Measurements from ENCODE around the gene ST6GALNAC3.

Gene ST6GALNAC3

GRCh38 chr1:76408303-76408702, 333.8 kb downstream of the ST6GALNAC3 start:
- no peak overlapping the region for H3K4me2 ChIP-seq (ENCODE audit: low read length)
- H3K4me1 ChIP-seq (ENCODE audit: control insufficient read depth, low read length) = no peaks in the 10 kb centered on the region
- no peak overlapping the region for H3K4me3 ChIP-seq (ENCODE audit: low read length)
- no peaks in the 10 kb centered on the region for H3F3A ChIP-seq (ENCODE audit: control insufficient read depth, insufficient read depth)
- H3K9me2 ChIP-seq (replicated peaks; ENCODE audit: control insufficient read depth, low read length) = no peaks in the 10 kb centered on the region
- no peaks in the 10 kb centered on the region for H3K36me3 ChIP-seq (ENCODE audit: control insufficient read depth, low read length)
- TF ChIP-seq, protein P1, sequence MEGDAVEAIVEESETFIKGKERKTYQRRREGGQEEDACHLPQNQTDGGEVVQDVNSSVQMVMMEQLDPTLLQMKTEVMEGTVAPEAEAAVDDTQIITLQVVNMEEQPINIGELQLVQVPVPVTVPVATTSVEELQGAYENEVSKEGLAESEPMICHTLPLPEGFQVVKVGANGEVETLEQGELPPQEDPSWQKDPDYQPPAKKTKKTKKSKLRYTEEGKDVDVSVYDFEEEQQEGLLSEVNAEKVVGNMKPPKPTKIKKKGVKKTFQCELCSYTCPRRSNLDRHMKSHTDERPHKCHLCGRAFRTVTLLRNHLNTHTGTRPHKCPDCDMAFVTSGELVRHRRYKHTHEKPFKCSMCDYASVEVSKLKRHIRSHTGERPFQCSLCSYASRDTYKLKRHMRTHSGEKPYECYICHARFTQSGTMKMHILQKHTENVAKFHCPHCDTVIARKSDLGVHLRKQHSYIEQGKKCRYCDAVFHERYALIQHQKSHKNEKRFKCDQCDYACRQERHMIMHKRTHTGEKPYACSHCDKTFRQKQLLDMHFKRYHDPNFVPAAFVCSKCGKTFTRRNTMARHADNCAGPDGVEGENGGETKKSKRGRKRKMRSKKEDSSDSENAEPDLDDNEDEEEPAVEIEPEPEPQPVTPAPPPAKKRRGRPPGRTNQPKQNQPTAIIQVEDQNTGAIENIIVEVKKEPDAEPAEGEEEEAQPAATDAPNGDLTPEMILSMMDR (IDR thresholded peaks at IDR 0.05; ENCODE audit: low read depth, low read length, poor library complexity, severe bottlenecking) = no peak
- no peak for TF ChIP-seq EZH2phosphoT487 (IDR thresholded peaks at IDR 0.05; ENCODE audit: borderline replicate concordance, low read length)
- no peaks in the 10 kb centered on the region for H3K27me3 ChIP-seq (ENCODE audit: control insufficient read depth, low read length)
- H3K9me3 ChIP-seq (ENCODE audit: control insufficient read depth, insufficient read depth, low read length) = no peaks in the 10 kb centered on the region
- no peak overlapping the region for H3K27ac ChIP-seq (ENCODE audit: low read depth, low read length)
- H3K79me2 ChIP-seq (ENCODE audit: control insufficient read depth, low read length) = no peaks in the 10 kb centered on the region
- H4K20me1 ChIP-seq (ENCODE audit: control insufficient read depth, insufficient read depth, low read depth, low read length) = no peaks in the 10 kb centered on the region

- no peaks in the 10 kb centered on the region for H4K20me1 ChIP-seq (ENCODE audit: control insufficient read depth, insufficient read depth, low read depth, low read length)
- no peak overlapping the region for H3K27ac ChIP-seq (ENCODE audit: low read depth, low read length)
- H3K27me3 ChIP-seq (ENCODE audit: control insufficient read depth, low read length) = no peaks in the 10 kb centered on the region
- H3K79me2 ChIP-seq (ENCODE audit: control insufficient read depth, low read length) = no peaks in the 10 kb centered on the region
- no peaks in the 10 kb centered on the region for H3K9me3 ChIP-seq (ENCODE audit: control insufficient read depth, insufficient read depth, low read length)
- no peaks in the 10 kb centered on the region for H3F3A ChIP-seq (ENCODE audit: control insufficient read depth, insufficient read depth)
- H3K9me2 ChIP-seq (replicated peaks; ENCODE audit: control insufficient read depth, low read length) = no peaks in the 10 kb centered on the region
- no peaks in the 10 kb centered on the region for H3K36me3 ChIP-seq (ENCODE audit: control insufficient read depth, low read length)
- no peaks in the 10 kb centered on the region for H3K4me1 ChIP-seq (ENCODE audit: control insufficient read depth, low read length)
- TF ChIP-seq, protein P1 (IDR thresholded peaks at IDR 0.05; ENCODE audit: low read depth, low read length, poor library complexity, severe bottlenecking) = no peak
- no peak for TF ChIP-seq EZH2phosphoT487 (IDR thresholded peaks at IDR 0.05; ENCODE audit: borderline replicate concordance, low read length)
- H3K4me2 ChIP-seq (ENCODE audit: low read length) = no peak overlapping the region
- no peak overlapping the region for H3K4me3 ChIP-seq (ENCODE audit: low read length)
Measured at GRCh38 chr1:76410499-76410898, 336.0 kb downstream of the ST6GALNAC3 start.

GRCh38 chr1:76418531-76418930, 344.0 kb downstream of the ST6GALNAC3 start:
- no peak overlapping the region for H3K4me3 ChIP-seq (ENCODE audit: low read length)
- no peaks in the 10 kb centered on the region for H3K27me3 ChIP-seq (ENCODE audit: control insufficient read depth, low read length)
- H3K9me3 ChIP-seq (ENCODE audit: control insufficient read depth, insufficient read depth, low read length) = no peaks in the 10 kb centered on the region
- no peaks in the 10 kb centered on the region for H4K20me1 ChIP-seq (ENCODE audit: control insufficient read depth, insufficient read depth, low read depth, low read length)
- H3K4me1 ChIP-seq (ENCODE audit: control insufficient read depth, low read length) = no peaks in the 10 kb centered on the region
- no peak overlapping the region for H3K4me2 ChIP-seq (ENCODE audit: low read length)
- H3K79me2 ChIP-seq (ENCODE audit: control insufficient read depth, low read length) = no peaks in the 10 kb centered on the region
- H3K27ac ChIP-seq (ENCODE audit: low read depth, low read length) = no peak overlapping the region
- H3F3A ChIP-seq (ENCODE audit: control insufficient read depth, insufficient read depth) = no peaks in the 10 kb centered on the region
- no peak for TF ChIP-seq EZH2phosphoT487 (IDR thresholded peaks at IDR 0.05; ENCODE audit: borderline replicate concordance, low read length)
- TF ChIP-seq, protein P1 (IDR thresholded peaks at IDR 0.05; ENCODE audit: low read depth, low read length, poor library complexity, severe bottlenecking) = no peak
- no peaks in the 10 kb centered on the region for H3K9me2 ChIP-seq (replicated peaks; ENCODE audit: control insufficient read depth, low read length)
- no peaks in the 10 kb centered on the region for H3K36me3 ChIP-seq (ENCODE audit: control insufficient read depth, low read length)

DNA sequence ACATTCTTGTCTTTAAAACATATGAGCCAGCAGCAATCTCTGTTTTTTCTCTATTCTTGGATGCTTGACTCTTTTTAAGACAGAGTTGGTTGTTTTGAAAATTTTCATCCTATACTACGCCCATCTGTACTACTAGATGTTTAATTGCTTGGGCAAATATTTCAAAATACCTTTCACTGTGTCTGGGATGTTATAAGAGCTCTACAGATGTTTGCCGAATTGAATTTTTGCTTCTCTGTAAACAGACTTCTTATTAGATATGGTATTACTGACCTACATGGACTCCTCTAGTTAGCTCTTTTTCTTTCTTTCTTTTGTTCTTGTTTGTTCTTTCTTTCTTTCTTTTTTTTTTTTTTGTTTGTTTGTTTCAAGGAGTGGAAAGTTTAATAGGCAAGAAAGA, 345.1 kb downstream of the ST6GALNAC3 start:
- Histone ChIP-seq H3K9me3 (ENCODE audit: control insufficient read depth, insufficient read depth, low read length) (no peaks in the 10 kb centered on the region), H3K36me3 (ENCODE audit: control insufficient read depth, low read length) (no peaks in the 10 kb centered on the region), H3K79me2 (ENCODE audit: control insufficient read depth, low read length) (no peaks in the 10 kb centered on the region), H3K4me1 (ENCODE audit: control insufficient read depth, low read length) (no peaks in the 10 kb centered on the region), H4K20me1 (ENCODE audit: control insufficient read depth, insufficient read depth, low read depth, low read length) (no peaks in the 10 kb centered on the region), H3K27me3 (ENCODE audit: control insufficient read depth, low read length) (no peaks in the 10 kb centered on the region), H3F3A (ENCODE audit: control insufficient read depth, insufficient read depth) (no peaks in the 10 kb centered on the region), H3K9me2 (replicated peaks; ENCODE audit: control insufficient read depth, low read length) (no peaks in the 10 kb centered on the region), H3K27ac (ENCODE audit: low read depth, low read length) (no peak overlapping the region), H3K4me2 (ENCODE audit: low read length) (no peak overlapping the region), H3K4me3 (ENCODE audit: low read length) (no peak overlapping the region)
- no peak for TF ChIP-seq EZH2phosphoT487 (IDR thresholded peaks at IDR 0.05; ENCODE audit: borderline replicate concordance, low read length)
- TF ChIP-seq, protein P1 (IDR thresholded peaks at IDR 0.05; ENCODE audit: low read depth, low read length, poor library complexity, severe bottlenecking) = no peak
